ENCODE data around the gene POLH.
"Not testable (repeated sequence)": the region's sequence is repeated elsewhere in the genome, so short reads cannot be mapped to it uniquely, and the experiment has no call there.

The POLH gene

DNA sequence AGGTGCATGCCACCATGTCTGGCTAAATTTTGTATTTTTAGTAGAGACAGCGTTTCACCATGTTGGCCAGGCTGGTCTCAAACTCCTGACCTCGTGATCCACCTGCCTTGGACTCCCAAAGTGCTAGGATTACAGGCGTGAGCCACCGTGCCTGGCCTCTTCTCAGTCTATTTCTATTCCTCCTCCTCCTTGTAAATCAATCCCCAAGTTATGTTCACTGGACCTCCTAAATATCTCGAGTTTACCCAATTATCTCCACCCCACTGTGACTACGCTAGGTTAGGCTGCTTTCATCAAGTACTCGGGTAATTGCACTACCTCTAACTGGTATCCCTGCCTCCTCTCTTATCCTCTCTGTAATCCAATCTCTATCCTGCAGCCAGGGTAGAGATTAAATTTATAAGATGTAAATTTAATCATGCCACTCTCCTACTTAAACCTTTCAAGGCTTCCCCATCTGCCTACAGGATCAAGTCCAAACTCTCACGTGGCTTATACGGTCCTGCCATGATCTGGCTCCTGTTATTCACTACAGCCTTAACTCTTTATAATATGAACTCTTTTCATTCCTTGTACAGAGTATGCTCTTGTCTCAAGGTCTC lies 58.8 kb downstream of the POLH start:
- no peak for DNase-seq

DNA sequence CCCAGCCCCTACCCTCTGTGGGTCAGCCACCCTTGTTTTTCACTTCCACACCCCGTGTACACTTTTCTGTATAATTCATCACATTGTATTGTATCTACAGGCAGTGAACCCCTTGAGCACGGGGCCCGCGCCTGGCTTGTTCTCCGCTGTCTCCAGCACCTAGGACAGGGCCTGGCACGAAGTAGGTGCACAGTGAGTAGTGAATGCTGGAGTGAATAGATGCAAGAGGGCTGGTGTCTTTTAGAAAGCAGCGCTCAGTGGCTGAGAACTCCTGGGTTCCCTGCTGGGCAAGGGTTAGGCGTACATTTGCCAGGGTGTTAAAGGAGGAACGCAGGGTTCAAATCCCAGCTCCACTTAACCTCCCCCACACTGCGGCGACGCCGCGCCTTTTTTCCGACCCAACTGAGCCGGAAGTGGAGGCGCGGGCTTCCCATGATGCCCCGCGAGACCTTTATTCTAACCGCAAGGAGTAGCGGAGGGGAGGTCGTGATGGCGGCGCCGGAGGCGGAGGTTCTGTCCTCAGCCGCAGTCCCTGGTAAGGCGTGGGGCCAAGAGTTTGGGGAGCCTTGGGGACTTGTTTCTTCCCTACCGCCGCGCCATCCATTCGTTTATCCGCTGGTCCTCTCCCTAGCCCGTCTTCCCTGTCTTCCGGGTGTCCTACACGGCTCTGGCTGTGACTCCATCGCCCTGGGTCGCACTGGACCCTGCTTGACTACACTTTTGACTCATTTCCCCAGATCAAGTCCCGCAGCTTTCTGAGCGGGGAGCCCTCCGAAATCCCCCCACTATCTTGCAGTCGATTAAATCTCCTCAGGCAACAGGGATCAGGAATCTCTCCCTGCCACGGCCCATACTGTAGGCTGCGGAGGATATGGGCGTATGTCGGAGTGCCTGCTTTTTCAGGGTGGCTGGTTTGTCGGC lies 59.7 kb downstream of the POLH start, which contains the start of gene MAD2L1BP:
Gene MAD2L1BP (plus strand): TSS at position 454 of the 921 bp plus-strand sequence. CDS start 36 bp downstream, at position 490.
- DNase-seq: peak; percentile 86

GRCh38 chr6:43636308-43636659 lies 60.3 kb downstream of the POLH start:
- DNase-seq: peak; percentile 31

GRCh38 chr6:43639984-43640800 lies 64.2 kb downstream of the POLH start:
- DNase-seq: no peak

- DNase-seq: peak; percentile 70
These were observed 69.1 kb downstream of the POLH start, which contains the start of gene RSPH9 for GRCh38 chr6:43644940-43645612. Gene RSPH9, plus strand, starts transcription at chr6:43645036. Its CDS starts 63 bp downstream, at chr6:43645099.

DNA sequence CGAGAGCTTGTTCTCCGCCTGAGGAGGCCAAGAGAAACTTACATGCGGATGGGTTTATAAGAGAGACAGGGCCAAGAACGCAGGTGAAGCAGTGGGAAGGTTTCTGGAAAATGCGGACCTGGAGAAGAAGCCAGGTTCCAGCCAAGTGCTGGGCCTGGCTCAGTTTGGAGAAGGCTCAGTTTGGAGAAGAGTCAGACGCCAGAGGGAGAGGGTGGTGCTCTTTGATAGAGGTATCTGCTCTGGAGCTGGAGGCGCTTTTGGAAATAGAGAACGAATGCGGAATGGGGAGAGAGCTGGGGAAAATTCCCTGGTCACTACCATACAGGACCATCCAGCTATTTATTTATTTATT lies 69.6 kb downstream of the POLH start:
- no peak for DNase-seq

- DNase-seq: no peak
These were observed 71.6 kb downstream of the POLH start for GRCh38 chr6:43647613-43648012.

- DNase-seq: no peak
These were observed 72.3 kb downstream of the POLH start for GRCh38 chr6:43648248-43648647.

DNA sequence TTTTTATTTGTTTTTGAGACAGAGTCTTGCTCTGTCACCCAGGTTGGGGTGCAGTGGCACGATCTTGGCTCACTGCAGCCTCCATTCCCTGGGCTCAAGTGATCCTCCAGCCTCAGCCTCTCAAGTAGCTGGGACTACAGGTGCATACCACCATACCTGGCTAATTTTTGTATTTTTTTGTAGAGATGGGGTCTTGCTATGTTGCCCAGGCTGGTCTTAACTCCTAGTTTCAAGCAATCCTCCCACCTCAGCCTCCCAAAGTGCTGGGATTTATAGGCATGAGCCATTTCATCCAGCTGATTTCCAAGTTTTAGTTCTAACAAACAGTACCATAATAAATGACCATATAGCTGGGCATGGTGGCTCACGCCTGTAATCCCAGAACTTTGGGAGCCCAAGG lies 76.8 kb downstream of the POLH start:
- not testable (repeated sequence) for DNase-seq

DNA sequence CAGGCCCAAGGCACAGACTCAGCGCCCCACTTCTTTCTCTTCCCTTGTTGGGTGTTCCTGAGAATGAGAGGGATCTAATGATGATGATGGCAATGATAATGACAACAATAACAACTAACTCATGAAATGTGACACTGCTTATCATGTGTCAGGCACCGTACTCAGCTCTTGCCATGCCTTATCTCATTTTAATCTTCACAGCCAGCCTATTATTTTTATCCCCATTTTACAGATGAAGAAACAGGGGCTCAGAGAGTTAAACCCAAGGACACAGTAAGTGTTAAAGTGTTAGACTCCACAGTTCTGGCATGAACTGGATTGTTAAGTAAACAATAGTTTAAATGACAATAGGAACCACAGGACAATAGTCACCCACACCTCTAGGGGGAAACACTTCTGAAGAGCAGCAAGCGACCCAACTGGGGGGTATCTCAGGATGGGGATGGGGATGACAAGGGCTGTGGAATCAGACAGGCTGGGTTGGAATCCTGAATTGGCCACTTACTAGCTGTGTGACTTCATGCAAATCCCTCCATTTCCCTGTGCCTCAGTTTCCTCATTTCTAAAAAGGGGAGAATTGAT lies 81.3 kb downstream of the POLH start:
- DNase-seq: no peak

- DNase-seq: no peak
These were observed 82.2 kb downstream of the POLH start for GRCh38 chr6:43658161-43658560.

DNA sequence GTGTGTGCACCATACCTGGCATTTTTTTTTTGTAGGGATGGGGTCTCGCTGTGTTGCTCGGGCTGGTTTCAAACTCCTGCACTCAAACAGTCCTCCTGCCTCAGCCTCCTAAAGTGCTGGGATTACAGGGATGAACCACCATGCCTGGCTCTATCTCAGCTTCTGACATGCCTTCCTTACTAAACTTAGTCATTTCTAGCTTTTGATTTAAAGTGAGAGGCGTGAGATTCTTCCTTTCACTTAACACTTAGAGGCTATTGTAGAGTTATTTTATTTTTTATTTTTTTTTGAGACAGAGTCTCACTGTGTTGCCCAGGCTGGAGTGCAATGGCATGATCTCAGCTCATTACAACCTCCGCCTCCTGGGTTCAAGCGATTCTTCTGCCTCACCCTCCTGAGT lies 87.0 kb downstream of the POLH start:
- not testable (repeated sequence) for DNase-seq
